ENCODE measurements around the gene LRRC15.
A peak's percentile ranks its signal among the peaks of the same experiment; 100 is the strongest.

The LRRC15 gene

GRCh38 chr3:194337965-194338753 is 31.4 kb downstream of the LRRC15 start:
- Histone ChIP-seq H3K9ac (ENCODE audit: low read length) (no peak overlapping the region), H3K79me1 (ENCODE audit: low read length) (peaks cover 4% of the 10 kb centered on the region), H4K8ac (ENCODE audit: low read depth, low read length) (no peak overlapping the region), H3K27me3 (ENCODE audit: insufficient read depth, low read length) (peaks cover 2% of the 10 kb centered on the region), H2AK5ac (ENCODE audit: low read length) (no peak overlapping the region), H3K14ac (ENCODE audit: low read length) (no peak overlapping the region), H3K23ac (ENCODE audit: low read length) (no peak overlapping the region), H3K27ac (ENCODE audit: low read depth, low read length) (no peak overlapping the region), H3K4me2 (ENCODE audit: low read length) (no peak overlapping the region), H3K18ac (ENCODE audit: low read length) (no peak overlapping the region), H4K12ac (ENCODE audit: low read depth, low read length) (no peak overlapping the region), H3K36me3 (ENCODE audit: control insufficient read depth in 1 of 2, insufficient read depth in 2 of 2, low read length in 2 of 2) (no peaks in the 10 kb centered on the region), H2BK5ac (ENCODE audit: low read depth, low read length, poor library complexity) (no peak overlapping the region), H3K4me3 (ENCODE audit: low read depth, low read length) (no peak overlapping the region), H2AFZ (ENCODE audit: insufficient read depth, low read length, poor library complexity) (no peak overlapping the region), H2BK120ac (ENCODE audit: insufficient read depth, low read length, poor library complexity) (no peak overlapping the region), H3K4me1 (ENCODE audit: control insufficient read depth in 1 of 2, insufficient read depth in 2 of 2, low read length in 2 of 2) (peaks cover 10 to 11% of the 10 kb centered on the region in 2 experiments), H3K4ac (ENCODE audit: low read depth, low read length) (no peak overlapping the region), H3K9me3 (ENCODE audit: insufficient read depth, low read depth, low read length) (no peaks in the 10 kb centered on the region), H2BK12ac (ENCODE audit: low read length) (no peak overlapping the region), H3K79me2 (ENCODE audit: control insufficient read depth, insufficient read depth, low read length, poor library complexity) (no peaks in the 10 kb centered on the region), H4K91ac (ENCODE audit: low read depth, low read length) (no peak overlapping the region)
- no peak for DNase-seq
- no CpG with 5 or more reads among the region's 13 CpGs for WGBS (ENCODE audit: extremely low coverage, insufficient coverage, insufficient read length)

- peaks cover 10 to 11% of the 10 kb centered on the region in 2 experiments for H3K4me1 ChIP-seq (ENCODE audit: control insufficient read depth in 1 of 2, insufficient read depth in 2 of 2, low read length in 2 of 2)
Observed at GRCh38 chr3:194336601-194337355, 32.8 kb downstream of the LRRC15 start.

GRCh38 chr3:194333981-194334320 is 35.6 kb downstream of the LRRC15 start:
- Histone ChIP-seq H2AFZ (ENCODE audit: insufficient read depth, low read length, poor library complexity) (no peak overlapping the region), H4K8ac (ENCODE audit: low read depth, low read length) (no peak overlapping the region), H2AK5ac (ENCODE audit: low read length) (no peak overlapping the region), H4K91ac (ENCODE audit: low read depth, low read length) (no peak overlapping the region), H2BK12ac (ENCODE audit: low read length) (no peak overlapping the region), H3K14ac (ENCODE audit: low read length) (no peak overlapping the region), H3K4me1 (ENCODE audit: control insufficient read depth in 1 of 2, insufficient read depth in 2 of 2, low read length in 2 of 2) (peaks cover 10 to 11% of the 10 kb centered on the region in 2 experiments), H3K79me1 (ENCODE audit: low read length) (peaks cover 4% of the 10 kb centered on the region), H4K12ac (ENCODE audit: low read depth, low read length) (no peak overlapping the region), H3K4ac (ENCODE audit: low read depth, low read length) (no peak overlapping the region), H3K4me2 (ENCODE audit: low read length) (no peak overlapping the region), H3K9me3 (ENCODE audit: insufficient read depth, low read depth, low read length) (no peaks in the 10 kb centered on the region), H3K4me3 (ENCODE audit: low read depth, low read length) (no peak overlapping the region), H3K36me3 (ENCODE audit: control insufficient read depth in 1 of 2, insufficient read depth in 2 of 2, low read length in 2 of 2) (no peaks in the 10 kb centered on the region), H3K9ac (ENCODE audit: low read length) (no peak overlapping the region), H2BK5ac (ENCODE audit: low read depth, low read length, poor library complexity) (no peak overlapping the region), H3K18ac (ENCODE audit: low read length) (no peak overlapping the region), H3K79me2 (ENCODE audit: control insufficient read depth, insufficient read depth, low read length, poor library complexity) (no peaks in the 10 kb centered on the region), H3K27ac (ENCODE audit: low read depth, low read length) (no peak overlapping the region), H3K27me3 (ENCODE audit: insufficient read depth, low read length) (peaks cover 4% of the 10 kb centered on the region), H3K23ac (ENCODE audit: low read length) (no peak overlapping the region), H2BK120ac (ENCODE audit: insufficient read depth, low read length, poor library complexity) (no peak overlapping the region)
- WGBS (ENCODE audit: extremely low coverage, insufficient coverage, insufficient read length): no CpG with 5 or more reads among the region's 15 CpGs
- no peak for DNase-seq

More at GRCh38 chr3:194336601-194337355, 32.8 kb downstream of the LRRC15 start:
- Histone ChIP-seq H3K36me3 (ENCODE audit: control insufficient read depth in 1 of 2, insufficient read depth in 2 of 2, low read length in 2 of 2) (no peaks in the 10 kb centered on the region), H3K18ac (ENCODE audit: low read length) (no peak overlapping the region), H3K79me2 (ENCODE audit: control insufficient read depth, insufficient read depth, low read length, poor library complexity) (no peaks in the 10 kb centered on the region), H2BK120ac (ENCODE audit: insufficient read depth, low read length, poor library complexity) (no peak overlapping the region), H2AK5ac (ENCODE audit: low read length) (no peak overlapping the region), H3K27me3 (ENCODE audit: insufficient read depth, low read length) (peaks cover 4% of the 10 kb centered on the region), H3K79me1 (ENCODE audit: low read length) (peaks cover 4% of the 10 kb centered on the region), H3K9me3 (ENCODE audit: insufficient read depth, low read depth, low read length) (no peaks in the 10 kb centered on the region), H3K9ac (ENCODE audit: low read length) (no peak overlapping the region), H4K91ac (ENCODE audit: low read depth, low read length) (no peak overlapping the region), H3K14ac (ENCODE audit: low read length) (no peak overlapping the region), H4K8ac (ENCODE audit: low read depth, low read length) (no peak overlapping the region), H3K27ac (ENCODE audit: low read depth, low read length) (no peak overlapping the region), H4K12ac (ENCODE audit: low read depth, low read length) (no peak overlapping the region), H3K4me3 (ENCODE audit: low read depth, low read length) (no peak overlapping the region), H2AFZ (ENCODE audit: insufficient read depth, low read length, poor library complexity) (no peak overlapping the region), H2BK5ac (ENCODE audit: low read depth, low read length, poor library complexity) (no peak overlapping the region), H3K23ac (ENCODE audit: low read length) (no peak overlapping the region), H3K4ac (ENCODE audit: low read depth, low read length) (no peak overlapping the region), H2BK12ac (ENCODE audit: low read length) (no peak overlapping the region), H3K4me2 (ENCODE audit: low read length) (no peak overlapping the region)
- peak; percentile 53 to 76 for DNase-seq
- WGBS (ENCODE audit: extremely low coverage, insufficient coverage, insufficient read length): no CpG with 5 or more reads among the region's 17 CpGs

GRCh38 chr3:194333212-194333980 is 36.1 kb downstream of the LRRC15 start:
- H2AK5ac ChIP-seq (ENCODE audit: low read length): no peak overlapping the region
- H4K91ac ChIP-seq (ENCODE audit: low read depth, low read length): no peak overlapping the region
- no peak overlapping the region for H3K9ac ChIP-seq (ENCODE audit: low read length)
- no peak overlapping the region for H2BK120ac ChIP-seq (ENCODE audit: insufficient read depth, low read length, poor library complexity)
- H2BK5ac ChIP-seq (ENCODE audit: low read depth, low read length, poor library complexity): no peak overlapping the region
- no peak overlapping the region for H3K18ac ChIP-seq (ENCODE audit: low read length)
- H3K27ac ChIP-seq (ENCODE audit: low read depth, low read length): no peak overlapping the region
- peak overlapping the region; percentile 44 for H3K14ac ChIP-seq (ENCODE audit: low read length)
- peaks cover 4% of the 10 kb centered on the region for H3K79me1 ChIP-seq (ENCODE audit: low read length)
- H3K4me2 ChIP-seq (ENCODE audit: low read length): peak overlapping the region; percentile 84
- peak overlapping the region; percentile 67 for H2AFZ ChIP-seq (ENCODE audit: insufficient read depth, low read length, poor library complexity)
- peak overlapping the region; percentile 33 for H3K4me3 ChIP-seq (ENCODE audit: low read depth, low read length)
- no peak overlapping the region for H3K23ac ChIP-seq (ENCODE audit: low read length)
- H4K12ac ChIP-seq (ENCODE audit: low read depth, low read length): no peak overlapping the region
- no peaks in the 10 kb centered on the region for H3K9me3 ChIP-seq (ENCODE audit: insufficient read depth, low read depth, low read length)
- DNase-seq: peak; percentile 95 to 99
- peaks cover 4% of the 10 kb centered on the region for H3K27me3 ChIP-seq (ENCODE audit: insufficient read depth, low read length)
- H2BK12ac ChIP-seq (ENCODE audit: low read length): no peak overlapping the region
- no peak overlapping the region for H3K4ac ChIP-seq (ENCODE audit: low read depth, low read length)
- peak overlapping the region; percentile 25 for H4K8ac ChIP-seq (ENCODE audit: low read depth, low read length)
- H3K36me3 ChIP-seq (ENCODE audit: control insufficient read depth in 1 of 2, insufficient read depth in 2 of 2, low read length in 2 of 2): no peaks in the 10 kb centered on the region
- H3K4me1 ChIP-seq (ENCODE audit: control insufficient read depth in 1 of 2, insufficient read depth in 2 of 2, low read length in 2 of 2): peaks cover 10 to 11% of the 10 kb centered on the region in 2 experiments
- WGBS (ENCODE audit: extremely low coverage, insufficient coverage, insufficient read length): no CpG with 5 or more reads among the region's 69 CpGs
- no peaks in the 10 kb centered on the region for H3K79me2 ChIP-seq (ENCODE audit: control insufficient read depth, insufficient read depth, low read length, poor library complexity)

Measured in trophoblast cell (in vitro differentiated cells and primary cell).